GM18519 (cell line): ENCODE measurements around the gene STK38.
"Not testable (repeated sequence)": the region's sequence is repeated elsewhere in the genome, so short reads cannot be mapped to it uniquely, and the experiment has no call there.

Source experiments
- ATAC-seq: cut with Tn5 transposase; IDR thresholded peaks from one replicate; pipeline ENCODE4 v1.9.1; 2021; ENCODE audit warnings: mild to moderate bottlenecking, moderate library complexity; ENCODE audit not compliant: unreplicated experiment, low FRiP score

Gene STK38

GRCh38 chr6:36492092-36492491 is 55.2 kb downstream of the STK38 start:
- no peak for ATAC-seq

GRCh38 chr6:36491378-36491965 is 55.8 kb downstream of the STK38 start:
- ATAC-seq: no peak

- no peak for ATAC-seq
Measured at GRCh38 chr6:36489426-36489825, 57.9 kb downstream of the STK38 start.

- no peak for ATAC-seq
Measured at GRCh38 chr6:36488221-36488620, 59.1 kb downstream of the STK38 start.

- no peak for ATAC-seq
Measured at GRCh38 chr6:36487698-36488097, 59.6 kb downstream of the STK38 start.

GRCh38 chr6:36484736-36485135 is 62.5 kb downstream of the STK38 start:
- no peak for ATAC-seq

- not testable (repeated sequence) for ATAC-seq
Measured at GRCh38 chr6:36483326-36483725, 64.0 kb downstream of the STK38 start.

GRCh38 chr6:36479256-36479655 is 68.0 kb downstream of the STK38 start:
- no peak for ATAC-seq

GRCh38 chr6:36478051-36478526 is 69.2 kb downstream of the STK38 start:
- ATAC-seq: no peak

- ATAC-seq: no peak
Measured at GRCh38 chr6:36469946-36470345, 77.3 kb downstream of the STK38 start.

- ATAC-seq: no peak
Measured at GRCh38 chr6:36469148-36469661, 78.1 kb downstream of the STK38 start.

GRCh38 chr6:36467625-36468024 is 79.7 kb downstream of the STK38 start:
- no peak for ATAC-seq

GRCh38 chr6:36464233-36464632 is 83.0 kb downstream of the STK38 start:
- ATAC-seq: no peak

- no peak for ATAC-seq
Measured at GRCh38 chr6:36463676-36464075, 83.6 kb downstream of the STK38 start.

GRCh38 chr6:36461646-36462045 is 85.6 kb downstream of the STK38 start:
- no peak for ATAC-seq

- ATAC-seq: no peak
Measured at GRCh38 chr6:36460916-36461315, 86.4 kb downstream of the STK38 start.

GRCh38 chr6:36459501-36459900 is 87.8 kb downstream of the STK38 start:
- no peak for ATAC-seq

- no peak for ATAC-seq
Measured at GRCh38 chr6:36455486-36456027, 91.7 kb downstream of the STK38 start.

GRCh38 chr6:36452897-36453296 is 94.4 kb downstream of the STK38 start:
- ATAC-seq: not testable (repeated sequence)

- ATAC-seq: not testable (repeated sequence)
Measured at GRCh38 chr6:36449173-36449572, 98.1 kb downstream of the STK38 start.

- ATAC-seq: no peak
Measured at GRCh38 chr6:36445621-36446020, 101.7 kb downstream of the STK38 start.

GRCh38 chr6:36444470-36444869 is 102.8 kb downstream of the STK38 start:
- ATAC-seq: no peak
